ENCODE data around the gene SDK1.
"Not testable (repeated sequence)": the region's sequence is repeated elsewhere in the genome, so short reads cannot be mapped to it uniquely, and the experiment has no call there.

SDK1 gene

GRCh38 chr7:4235596-4235995 lies 934.5 kb downstream of the SDK1 start:
- TF ChIP-seq CTCF (conservative IDR thresholded peaks at IDR 0.05; ENCODE audit: control insufficient read depth, insufficient read depth, low read depth, low read length), result no peak
- no peak overlapping the region for H3K4me3 ChIP-seq (ENCODE audit: control insufficient read depth, low read depth, low read length)
- DNase-seq (ENCODE audit: low read depth), result no peak

GRCh38 chr7:4236389-4236788 lies 935.3 kb downstream of the SDK1 start:
- no peak overlapping the region for H3K4me3 ChIP-seq (ENCODE audit: control insufficient read depth, low read depth, low read length)
- DNase-seq (ENCODE audit: low read depth), result no peak
- no peak for TF ChIP-seq CTCF (conservative IDR thresholded peaks at IDR 0.05; ENCODE audit: control insufficient read depth, insufficient read depth, low read depth, low read length)

- H3K4me3 ChIP-seq (ENCODE audit: control insufficient read depth, low read depth, low read length); DNase-seq (ENCODE audit: low read depth): not testable (repeated sequence)
Measured at GRCh38 chr7:4236873-4237272, 935.8 kb downstream of the SDK1 start.

- TF ChIP-seq CTCF (conservative IDR thresholded peaks at IDR 0.05; ENCODE audit: control insufficient read depth, insufficient read depth, low read depth, low read length), result no peak
- no peak for DNase-seq (ENCODE audit: low read depth)
- no peak overlapping the region for H3K4me3 ChIP-seq (ENCODE audit: control insufficient read depth, low read depth, low read length)
Measured at GRCh38 chr7:4237296-4238235, 936.5 kb downstream of the SDK1 start.

- TF ChIP-seq CTCF (conservative IDR thresholded peaks at IDR 0.05; ENCODE audit: control insufficient read depth, insufficient read depth, low read depth, low read length), result no peak
- no peak overlapping the region for H3K4me3 ChIP-seq (ENCODE audit: control insufficient read depth, low read depth, low read length)
- DNase-seq (ENCODE audit: low read depth), result no peak
Measured at GRCh38 chr7:4238861-4239260, 937.8 kb downstream of the SDK1 start.

- no peak for TF ChIP-seq CTCF (conservative IDR thresholded peaks at IDR 0.05; ENCODE audit: control insufficient read depth, insufficient read depth, low read depth, low read length)
- H3K4me3 ChIP-seq (ENCODE audit: control insufficient read depth, low read depth, low read length), result no peak overlapping the region
- DNase-seq (ENCODE audit: low read depth), result no peak
Measured at GRCh38 chr7:4240042-4240441, 939.0 kb downstream of the SDK1 start.

- no peak overlapping the region for H3K4me3 ChIP-seq (ENCODE audit: control insufficient read depth, low read depth, low read length)
- TF ChIP-seq CTCF (conservative IDR thresholded peaks at IDR 0.05; ENCODE audit: control insufficient read depth, insufficient read depth, low read depth, low read length), result no peak
- no peak for DNase-seq (ENCODE audit: low read depth)
Measured at GRCh38 chr7:4240520-4241303, 939.7 kb downstream of the SDK1 start.

Data from fibroblast of mammary gland (primary cell).